HL-60 (cell line): ENCODE results near the gene EEA1.

Experiments used
- DNase-seq, 2 experiments: peaks; one replicate each; pipeline ENCODE4 v3.0.0-alpha.2; 2010 to 2020; ENCODE audit warnings: low read depth in 1 of 2, low spot score in 1 of 2
- H3K27ac ChIP-seq: fragments of 250-450 bp; sonication (Bioruptor Pico); replicated peaks from 2 replicates; pipeline ENCODE4 v1.5.1; 2020; ENCODE audit warnings: mild to moderate bottlenecking, moderate library complexity
- H3K27me3 ChIP-seq: fragments of 250-450 bp; sonication (Bioruptor Pico); 2 replicates; pipeline ENCODE4 v1.5.1; 2021; ENCODE audit warnings: mild to moderate bottlenecking, moderate library complexity; ENCODE audit not compliant: insufficient read depth, poor library complexity, severe bottlenecking
- H3K4me3 ChIP-seq: replicated peaks from 2 replicates; pipeline ENCODE4 v1.5.1; 2011; ENCODE audit warnings: mild to moderate bottlenecking, control low read depth, low read length; ENCODE audit not compliant: insufficient read depth
- GABPA ChIP-seq: IDR thresholded peaks from 2 replicates; pipeline ENCODE4 v1.6.1; 2012; ENCODE audit warnings: low read depth
- POLR2AphosphoS5 ChIP-seq: IDR thresholded peaks from 2 replicates; pipeline ENCODE4 v1.6.1; 2012; ENCODE audit warnings: low read depth
- SPI1 ChIP-seq: IDR thresholded peaks from 2 replicates; pipeline ENCODE4 v1.6.1; 2012; ENCODE audit warnings: low read depth, mild to moderate bottlenecking, borderline replicate concordance
- TF ChIP-seq, protein P1 (sequence below): IDR thresholded peaks from one replicate; pipeline ENCODE4 v1.5.1; 2011; ENCODE audit warnings: low read length, control low read depth, inconsistent platforms; ENCODE audit not compliant: insufficient read depth
- TF ChIP-seq, protein P2 (sequence below): IDR thresholded peaks from 2 replicates; pipeline ENCODE4 v1.6.1; 2012; ENCODE audit warnings: low read depth; ENCODE audit not compliant: insufficient replicate concordance

Gene EEA1

DNA sequence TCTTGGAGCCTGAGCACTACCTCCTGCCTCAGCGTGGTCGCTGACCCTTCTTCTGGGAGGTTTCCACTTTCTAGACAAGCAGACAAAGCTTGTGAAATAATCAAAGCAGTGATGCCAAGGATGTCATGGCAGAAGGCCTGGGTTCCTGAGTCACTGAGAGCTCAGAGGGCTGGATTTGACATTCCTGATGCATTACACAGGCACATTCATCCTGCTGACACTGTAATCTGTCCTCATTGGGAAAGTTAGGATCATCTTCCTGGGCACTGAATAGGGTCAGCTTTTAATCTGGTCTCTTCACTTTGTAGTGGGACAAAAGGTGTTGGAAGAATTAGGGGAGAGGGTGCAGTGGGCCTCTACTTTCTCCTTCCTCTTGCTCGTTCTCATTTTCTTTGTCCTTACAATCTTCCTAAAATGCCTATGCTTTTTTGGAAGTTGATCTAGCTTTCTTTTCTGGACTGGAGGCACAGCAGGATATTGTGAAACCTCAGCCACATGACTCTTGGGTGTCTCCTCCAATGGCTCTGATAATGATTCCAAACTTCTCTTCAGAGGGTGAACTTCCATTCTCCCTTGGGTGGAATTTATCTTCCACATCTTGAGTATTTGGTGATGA lies 29.6 kb downstream of the EEA1 start:
- Histone ChIP-seq H3K27ac (no peak overlapping the region), H3K4me3 (no peak overlapping the region), H3K27me3 (no peaks in the 10 kb centered on the region)
- TF ChIP-seq, protein P1, sequence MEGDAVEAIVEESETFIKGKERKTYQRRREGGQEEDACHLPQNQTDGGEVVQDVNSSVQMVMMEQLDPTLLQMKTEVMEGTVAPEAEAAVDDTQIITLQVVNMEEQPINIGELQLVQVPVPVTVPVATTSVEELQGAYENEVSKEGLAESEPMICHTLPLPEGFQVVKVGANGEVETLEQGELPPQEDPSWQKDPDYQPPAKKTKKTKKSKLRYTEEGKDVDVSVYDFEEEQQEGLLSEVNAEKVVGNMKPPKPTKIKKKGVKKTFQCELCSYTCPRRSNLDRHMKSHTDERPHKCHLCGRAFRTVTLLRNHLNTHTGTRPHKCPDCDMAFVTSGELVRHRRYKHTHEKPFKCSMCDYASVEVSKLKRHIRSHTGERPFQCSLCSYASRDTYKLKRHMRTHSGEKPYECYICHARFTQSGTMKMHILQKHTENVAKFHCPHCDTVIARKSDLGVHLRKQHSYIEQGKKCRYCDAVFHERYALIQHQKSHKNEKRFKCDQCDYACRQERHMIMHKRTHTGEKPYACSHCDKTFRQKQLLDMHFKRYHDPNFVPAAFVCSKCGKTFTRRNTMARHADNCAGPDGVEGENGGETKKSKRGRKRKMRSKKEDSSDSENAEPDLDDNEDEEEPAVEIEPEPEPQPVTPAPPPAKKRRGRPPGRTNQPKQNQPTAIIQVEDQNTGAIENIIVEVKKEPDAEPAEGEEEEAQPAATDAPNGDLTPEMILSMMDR: no peak
- TF ChIP-seq, protein P2, sequence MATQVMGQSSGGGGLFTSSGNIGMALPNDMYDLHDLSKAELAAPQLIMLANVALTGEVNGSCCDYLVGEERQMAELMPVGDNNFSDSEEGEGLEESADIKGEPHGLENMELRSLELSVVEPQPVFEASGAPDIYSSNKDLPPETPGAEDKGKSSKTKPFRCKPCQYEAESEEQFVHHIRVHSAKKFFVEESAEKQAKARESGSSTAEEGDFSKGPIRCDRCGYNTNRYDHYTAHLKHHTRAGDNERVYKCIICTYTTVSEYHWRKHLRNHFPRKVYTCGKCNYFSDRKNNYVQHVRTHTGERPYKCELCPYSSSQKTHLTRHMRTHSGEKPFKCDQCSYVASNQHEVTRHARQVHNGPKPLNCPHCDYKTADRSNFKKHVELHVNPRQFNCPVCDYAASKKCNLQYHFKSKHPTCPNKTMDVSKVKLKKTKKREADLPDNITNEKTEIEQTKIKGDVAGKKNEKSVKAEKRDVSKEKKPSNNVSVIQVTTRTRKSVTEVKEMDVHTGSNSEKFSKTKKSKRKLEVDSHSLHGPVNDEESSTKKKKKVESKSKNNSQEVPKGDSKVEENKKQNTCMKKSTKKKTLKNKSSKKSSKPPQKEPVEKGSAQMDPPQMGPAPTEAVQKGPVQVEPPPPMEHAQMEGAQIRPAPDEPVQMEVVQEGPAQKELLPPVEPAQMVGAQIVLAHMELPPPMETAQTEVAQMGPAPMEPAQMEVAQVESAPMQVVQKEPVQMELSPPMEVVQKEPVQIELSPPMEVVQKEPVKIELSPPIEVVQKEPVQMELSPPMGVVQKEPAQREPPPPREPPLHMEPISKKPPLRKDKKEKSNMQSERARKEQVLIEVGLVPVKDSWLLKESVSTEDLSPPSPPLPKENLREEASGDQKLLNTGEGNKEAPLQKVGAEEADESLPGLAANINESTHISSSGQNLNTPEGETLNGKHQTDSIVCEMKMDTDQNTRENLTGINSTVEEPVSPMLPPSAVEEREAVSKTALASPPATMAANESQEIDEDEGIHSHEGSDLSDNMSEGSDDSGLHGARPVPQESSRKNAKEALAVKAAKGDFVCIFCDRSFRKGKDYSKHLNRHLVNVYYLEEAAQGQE: no peak
- DNase-seq: peak in 1 of 2 experiments; percentile 5

DNA sequence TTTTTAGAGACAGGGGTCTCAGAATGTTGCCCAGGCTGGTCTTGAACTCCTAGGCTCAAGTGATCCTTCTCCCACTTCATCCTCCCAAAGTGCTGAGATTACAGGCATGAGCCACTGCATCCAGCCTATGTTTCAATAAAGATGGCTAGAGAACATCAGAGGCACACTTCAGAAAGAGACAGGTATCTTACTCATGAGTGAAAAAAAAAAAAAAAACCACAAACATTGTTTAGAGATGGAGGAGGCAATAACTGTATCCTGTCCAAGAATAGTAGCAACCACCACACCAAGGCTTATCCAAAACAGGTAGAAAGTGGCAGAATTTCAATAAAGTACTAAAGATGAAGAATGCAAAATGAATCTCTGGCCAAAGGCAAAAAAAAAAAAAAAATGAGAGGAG lies 30.3 kb downstream of the EEA1 start:
- TF ChIP-seq, protein P1: no peak
- TF ChIP-seq, protein P2: no peak
- TF ChIP-seq SPI1 (no peak), GABPA (no peak), POLR2AphosphoS5 (no peak)
- DNase-seq: no peak
- Histone ChIP-seq H3K27ac (no peak overlapping the region), H3K4me3 (no peak overlapping the region), H3K27me3 (no peaks in the 10 kb centered on the region)

DNA sequence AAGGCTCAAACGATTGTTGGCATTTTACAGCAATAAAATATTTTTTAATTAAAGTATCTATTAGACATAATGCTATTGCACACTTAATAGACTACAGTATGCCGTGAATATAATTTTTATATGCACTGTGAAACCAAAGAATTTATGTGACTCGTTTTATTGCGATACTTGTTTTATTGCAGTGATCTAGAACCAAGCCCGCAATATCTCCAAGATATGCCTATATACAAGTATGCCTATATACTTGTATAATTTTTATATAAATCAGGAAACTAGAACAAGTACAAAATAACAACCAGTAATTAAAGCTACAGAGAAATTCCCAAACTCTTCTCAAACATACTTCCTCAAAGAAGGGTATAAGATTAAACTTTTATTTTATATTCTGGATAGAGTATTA lies 31.3 kb downstream of the EEA1 start:
- TF ChIP-seq GABPA: no peak
- Histone ChIP-seq H3K27ac (no peak overlapping the region), H3K4me3 (no peak overlapping the region), H3K27me3 (no peaks in the 10 kb centered on the region)
- no peak for DNase-seq

DNA sequence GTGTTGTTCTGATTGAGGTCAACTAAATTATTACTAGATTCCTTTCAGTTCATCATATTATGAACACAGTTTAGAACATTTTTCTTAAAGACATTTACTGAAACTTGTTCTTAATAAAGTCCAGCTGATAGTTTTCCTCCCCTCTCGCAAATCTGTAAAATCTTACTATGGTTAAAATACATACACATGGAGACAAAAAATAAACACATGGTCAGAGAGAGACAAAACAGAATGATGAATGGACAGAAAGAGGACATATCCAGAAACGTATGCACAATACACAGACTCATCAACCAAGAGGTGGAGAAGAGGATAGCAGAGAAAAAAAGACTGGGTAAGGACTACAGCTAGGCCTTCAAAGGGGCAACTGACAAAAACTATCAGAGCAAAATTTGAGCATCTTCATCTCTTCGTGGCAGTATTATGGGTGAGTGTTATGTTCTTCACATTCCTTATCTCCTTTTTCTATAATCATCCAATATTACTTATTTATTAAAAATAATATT lies 38.4 kb downstream of the EEA1 start:
- H3K27me3 ChIP-seq: no peaks in the 10 kb centered on the region
- TF ChIP-seq SPI1: no peak
- TF ChIP-seq, protein P2: no peak
- TF ChIP-seq POLR2AphosphoS5: no peak
- TF ChIP-seq, protein P1: no peak
- TF ChIP-seq GABPA: no peak
- no peak overlapping the region for H3K27ac ChIP-seq
- DNase-seq: no peak
- no peak overlapping the region for H3K4me3 ChIP-seq
